Activated B cell treated with CpG ODN at 0.5 μM for 24 hours (primary cell): ENCODE measurements around the gene SF3B2. TPM values are rescaled to one million over a fixed set of nuclear protein-coding genes. Genes with fewer than 3 reads are reported as not detected.

ENCODE experiments used
- ATAC-seq: fragments of 200-7000 bp; cut with Tn5 transposase; one replicate; pipeline ENCODE4 v1.10.0; 2021; ENCODE audit warnings: low read depth, mild to moderate bottlenecking, moderate library complexity
- CTCF ChIA-PET: fragments of 350-600 bp; sonication (Branson Sonifier 250); formaldehyde crosslinking; loops from one replicate; lab custom pipeline; 2021; ENCODE audit warnings: antibody characterized with exemption; lab: Charles Lee
- POLR2A ChIA-PET: fragments of 350-600 bp; sonication (Branson Sonifier 250); formaldehyde crosslinking; loops from one replicate; lab custom pipeline; 2021; ENCODE audit warnings: antibody characterized with exemption; lab: Charles Lee
- DNase-seq: peaks from one replicate; pipeline ENCODE4 v3.0.0; 2022
- H3K27ac Mint-ChIP-seq: one replicate; pipeline ENCODE4 v1.8.0; 2020; ENCODE audit warnings: mixed read lengths
- H3K27me3 Mint-ChIP-seq: one replicate; pipeline ENCODE4 v1.8.0; 2021; ENCODE audit warnings: mixed read lengths
- H3K36me3 Mint-ChIP-seq: one replicate; pipeline ENCODE4 v1.8.0; 2021; ENCODE audit warnings: low read depth, mixed read lengths
- H3K4me1 Mint-ChIP-seq: one replicate; pipeline ENCODE4 v1.8.0; 2021; ENCODE audit warnings: mixed read lengths
- H3K4me3 Mint-ChIP-seq: one replicate; pipeline ENCODE4 v1.8.0; 2020; ENCODE audit warnings: mild to moderate bottlenecking, mixed read lengths
- H3K9me3 Mint-ChIP-seq: one replicate; pipeline ENCODE4 v1.8.0; 2020; ENCODE audit warnings: mixed read lengths
- intact Hi-C: fragments of 100-400 bp; cut with micrococcal nuclease; formaldehyde crosslinking; loops from one replicate; pipeline ENCODE4 v1.15.1; 2024
- total RNA-seq: library from RNA; stranded (reverse); gene quantifications from 2 replicates; pipeline ENCODE4 v1.2.3, GENCODE V29; 2022
- TF ChIP-seq, protein P1 (sequence below): fragments of 200-600 bp; IDR thresholded peaks from one replicate; pipeline ENCODE4 v1.8.0; 2022; ENCODE audit warnings: antibody characterized with exemption, mild to moderate bottlenecking

Gene SF3B2
- total RNA-seq, 1 donor from 2014 or later = 219 TPM

DNA sequence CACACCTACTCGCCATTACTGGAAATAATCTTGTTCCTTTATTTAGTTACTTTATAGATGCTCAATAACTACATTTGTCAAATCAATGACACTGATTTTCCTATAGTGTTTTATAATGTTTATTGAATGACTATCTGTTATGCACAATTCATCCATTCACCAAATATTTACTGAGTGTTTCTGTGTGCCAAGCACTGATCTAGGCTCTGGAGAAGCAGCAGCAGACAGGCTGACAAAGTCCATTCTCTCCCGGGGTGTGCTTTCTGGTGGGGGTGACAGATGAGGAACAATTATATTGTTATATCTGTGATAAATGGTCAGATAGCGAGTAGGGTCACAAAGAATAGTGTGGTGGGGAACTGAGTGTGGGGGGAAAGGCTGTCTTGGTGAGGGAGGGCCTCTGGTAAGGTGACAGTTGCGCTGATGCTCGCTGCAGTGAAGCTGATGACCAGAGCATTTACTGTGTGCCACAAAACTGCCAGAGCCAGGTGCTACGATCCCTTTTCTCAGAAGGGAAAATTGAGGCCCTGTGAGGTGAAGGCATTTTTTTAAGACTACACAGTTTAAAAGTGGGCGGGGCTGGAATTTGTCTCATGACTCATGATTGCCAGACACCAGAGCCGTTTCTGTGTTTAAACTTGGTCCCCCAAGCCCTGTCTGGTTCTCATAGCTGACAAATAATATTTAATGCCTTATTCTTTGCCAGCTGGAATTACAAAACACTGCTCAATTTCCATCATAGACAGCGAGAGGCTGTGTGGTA lies 28.1 kb downstream of the SF3B2 start:
- Mint-ChIP-seq H3K4me3 (peak overlapping the region; percentile 80), H3K36me3 (peaks cover 22% of the 10 kb centered on the region), H3K27ac (peak overlapping the region; percentile 98), H3K4me1 (peaks cover 96% of the 10 kb centered on the region), H3K9me3 (no peaks in the 10 kb centered on the region), H3K27me3 (no peaks in the 10 kb centered on the region)
- DNase-seq (no peak), ATAC-seq (peak; percentile 51)
- intact Hi-C loops = loop anchor here (2.0 kb wide), 1 partner anchor 143 kb away; no protein-coding TSS in a partner anchor
- CTCF ChIA-PET = interaction anchor here (0.9 to 2.1 kb wide), 7 partner anchors 11 to 53 kb away, joined by 3 to 13 read pairs (median 4); no protein-coding TSS in a partner anchor
- POLR2A ChIA-PET = interaction anchor here (0.8 to 5.4 kb wide), 7 partner anchors 11 to 188 kb away, joined by 4 to 59 read pairs (median 7); partner anchors contain the start of genes PACS1 and RAB1B
- TF ChIP-seq, protein P1, sequence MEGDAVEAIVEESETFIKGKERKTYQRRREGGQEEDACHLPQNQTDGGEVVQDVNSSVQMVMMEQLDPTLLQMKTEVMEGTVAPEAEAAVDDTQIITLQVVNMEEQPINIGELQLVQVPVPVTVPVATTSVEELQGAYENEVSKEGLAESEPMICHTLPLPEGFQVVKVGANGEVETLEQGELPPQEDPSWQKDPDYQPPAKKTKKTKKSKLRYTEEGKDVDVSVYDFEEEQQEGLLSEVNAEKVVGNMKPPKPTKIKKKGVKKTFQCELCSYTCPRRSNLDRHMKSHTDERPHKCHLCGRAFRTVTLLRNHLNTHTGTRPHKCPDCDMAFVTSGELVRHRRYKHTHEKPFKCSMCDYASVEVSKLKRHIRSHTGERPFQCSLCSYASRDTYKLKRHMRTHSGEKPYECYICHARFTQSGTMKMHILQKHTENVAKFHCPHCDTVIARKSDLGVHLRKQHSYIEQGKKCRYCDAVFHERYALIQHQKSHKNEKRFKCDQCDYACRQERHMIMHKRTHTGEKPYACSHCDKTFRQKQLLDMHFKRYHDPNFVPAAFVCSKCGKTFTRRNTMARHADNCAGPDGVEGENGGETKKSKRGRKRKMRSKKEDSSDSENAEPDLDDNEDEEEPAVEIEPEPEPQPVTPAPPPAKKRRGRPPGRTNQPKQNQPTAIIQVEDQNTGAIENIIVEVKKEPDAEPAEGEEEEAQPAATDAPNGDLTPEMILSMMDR = no peak

- DNase-seq = peak; percentile 50
- H3K9me3 Mint-ChIP-seq = no peaks in the 10 kb centered on the region
- peaks cover 14% of the 10 kb centered on the region for H3K36me3 Mint-ChIP-seq
- TF ChIP-seq, protein P1 = no peak
- intact Hi-C loops = loop anchor here (1.0 to 2.0 kb wide), 5 partner anchors 12 to 141 kb away; no protein-coding TSS in a partner anchor
- H3K4me1 Mint-ChIP-seq = peaks cover 94% of the 10 kb centered on the region
- H3K27me3 Mint-ChIP-seq = no peaks in the 10 kb centered on the region
- POLR2A ChIA-PET = interaction anchor here (0.5 to 5.4 kb wide), 15 partner anchors 8 to 103 kb away, joined by 3 to 59 read pairs (median 4); partner anchors contain the start of genes PACS1 and SF3B2
- H3K4me3 Mint-ChIP-seq = peak overlapping the region; percentile 80
- ATAC-seq = peak; percentile 90
- H3K27ac Mint-ChIP-seq = peak overlapping the region; percentile 98
- CTCF ChIA-PET = interaction anchor here (0.9 to 2.1 kb wide), 6 partner anchors 11 to 52 kb away, joined by 3 to 13 read pairs (median 4); partner anchors contain the start of gene PACS1
Measured at GRCh38 chr11:66081505-66081904, 29.3 kb downstream of the SF3B2 start.

GRCh38 chr11:66082946-66083698 lies 31.0 kb downstream of the SF3B2 start:
- no peak for DNase-seq
- no peak for ATAC-seq
- intact Hi-C loops = no loop called here
- ChIA-PET CTCF (interaction anchor here (1.0 kb wide), 1 partner anchor 14 kb away, joined by 3 read pairs; no protein-coding TSS in a partner anchor), POLR2A (interaction anchor here (1.1 to 5.4 kb wide), 2 partner anchors 12 to 13 kb away, joined by 3 to 59 read pairs; partner anchors contain the start of gene PACS1)
- Mint-ChIP-seq H3K36me3 (peaks cover 8% of the 10 kb centered on the region), H3K4me3 (no peak overlapping the region), H3K4me1 (peaks cover 94% of the 10 kb centered on the region), H3K9me3 (no peaks in the 10 kb centered on the region), H3K27ac (peak overlapping the region; percentile 55), H3K27me3 (no peaks in the 10 kb centered on the region)
- TF ChIP-seq, protein P1 = no peak

GRCh38 chr11:66083767-66084166 lies 31.6 kb downstream of the SF3B2 start:
- TF ChIP-seq, protein P1 = no peak

More at GRCh38 chr11:66083767-66084166, 31.6 kb downstream of the SF3B2 start:
- Mint-ChIP-seq H3K4me3 (no peak overlapping the region), H3K27me3 (no peaks in the 10 kb centered on the region), H3K27ac (peak overlapping the region; percentile 55), H3K36me3 (peaks cover 7% of the 10 kb centered on the region), H3K9me3 (no peaks in the 10 kb centered on the region), H3K4me1 (peaks cover 94% of the 10 kb centered on the region)
- POLR2A ChIA-PET = interaction anchor here (0.6 to 1.1 kb wide), 2 partner anchors 13 to 75 kb away, joined by 3 read pairs; no protein-coding TSS in a partner anchor
- CTCF ChIA-PET = interaction anchor here (1.0 kb wide), 1 partner anchor 15 kb away, joined by 3 read pairs; no protein-coding TSS in a partner anchor
- no peak for ATAC-seq
- intact Hi-C loops = no loop called here
- DNase-seq = no peak
